ENCODE measurements around the gene ARID4B.
"Not testable (repeated sequence)": the region's sequence is repeated elsewhere in the genome, so short reads cannot be mapped to it uniquely, and the experiment has no call there.

Gene ARID4B

DNA sequence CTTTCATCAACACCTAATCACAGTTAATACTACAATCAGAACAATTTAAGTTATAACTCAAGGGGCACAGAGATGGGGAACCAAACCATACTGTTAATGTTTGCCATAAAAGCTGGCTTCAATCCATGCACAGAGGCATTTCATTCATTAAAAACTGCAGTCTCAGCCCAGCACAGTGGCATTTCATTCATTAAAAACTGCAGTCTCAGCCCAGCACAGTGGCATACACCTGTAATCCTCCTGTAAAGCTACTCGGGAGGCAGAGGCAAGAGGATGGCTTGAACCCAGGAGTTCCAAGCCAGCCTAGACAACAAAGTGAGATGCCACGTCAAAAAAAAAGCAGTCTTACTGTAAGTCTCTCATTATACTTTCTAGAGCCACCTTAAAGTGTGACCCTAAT is 29.2 kb downstream of the ARID4B start:
- no peak for DNase-seq (ENCODE audit: low spot score)

DNA sequence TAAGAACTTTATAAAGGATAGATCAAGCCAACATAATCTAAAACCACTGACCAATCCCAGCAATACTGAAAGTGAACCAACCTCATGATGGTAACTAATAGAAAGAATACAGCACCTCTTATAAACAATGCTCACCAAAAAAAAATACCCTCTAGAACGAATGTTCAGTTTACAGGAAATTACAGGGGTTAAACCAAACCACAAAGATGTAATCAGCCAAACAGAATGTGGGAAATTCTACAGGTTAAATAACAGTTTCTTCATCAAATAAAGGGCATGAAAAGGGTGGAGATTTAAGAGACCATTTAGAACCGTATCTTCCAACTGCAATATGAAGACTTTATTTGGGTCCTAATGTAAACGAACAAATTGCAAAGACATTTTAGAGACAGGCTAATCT is 30.4 kb downstream of the ARID4B start:
- no peak for DNase-seq (ENCODE audit: low spot score)

DNA sequence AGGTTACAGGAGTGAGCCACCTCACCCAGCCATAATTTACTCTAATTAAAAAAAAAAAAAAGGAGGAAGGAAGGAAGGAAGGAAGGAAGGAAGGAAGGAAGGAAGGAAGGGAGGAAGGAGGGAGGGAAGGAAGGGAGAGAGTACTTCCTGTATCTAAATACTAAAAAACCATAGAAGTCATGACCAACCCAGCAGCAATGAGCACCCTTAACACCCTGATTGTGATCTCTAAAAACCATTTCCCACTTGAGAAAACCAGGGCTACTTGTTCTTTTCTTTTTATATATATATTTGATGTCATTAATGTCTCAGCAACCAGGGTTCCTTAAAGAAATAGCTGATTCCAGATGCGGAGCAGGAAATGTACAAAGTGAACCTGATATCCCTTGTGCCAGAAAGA is 31.2 kb downstream of the ARID4B start:
- no peak for DNase-seq (ENCODE audit: low spot score)

DNA sequence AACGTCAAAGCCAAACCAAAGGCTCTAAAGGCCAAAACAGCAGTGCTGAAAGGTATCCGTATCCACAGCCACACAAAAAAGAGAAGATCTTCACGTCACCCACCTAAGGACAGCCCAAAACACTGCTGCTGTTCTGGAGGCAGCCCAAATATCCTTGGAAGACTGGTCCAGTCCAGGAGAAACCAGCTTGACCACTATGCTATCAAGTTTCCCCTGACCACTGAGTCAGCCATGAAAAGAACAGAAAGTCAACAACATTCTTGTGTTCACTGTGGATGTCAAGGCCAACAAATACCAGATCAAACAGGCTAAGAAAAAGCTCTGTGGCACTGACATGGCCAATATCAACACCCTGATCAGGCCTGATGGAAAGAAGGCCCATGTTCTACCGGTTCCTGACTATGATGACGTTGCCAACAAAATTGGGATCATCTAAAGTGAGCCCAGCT is 32.1 kb downstream of the ARID4B start:
- no peak for DNase-seq (ENCODE audit: low spot score)

DNA sequence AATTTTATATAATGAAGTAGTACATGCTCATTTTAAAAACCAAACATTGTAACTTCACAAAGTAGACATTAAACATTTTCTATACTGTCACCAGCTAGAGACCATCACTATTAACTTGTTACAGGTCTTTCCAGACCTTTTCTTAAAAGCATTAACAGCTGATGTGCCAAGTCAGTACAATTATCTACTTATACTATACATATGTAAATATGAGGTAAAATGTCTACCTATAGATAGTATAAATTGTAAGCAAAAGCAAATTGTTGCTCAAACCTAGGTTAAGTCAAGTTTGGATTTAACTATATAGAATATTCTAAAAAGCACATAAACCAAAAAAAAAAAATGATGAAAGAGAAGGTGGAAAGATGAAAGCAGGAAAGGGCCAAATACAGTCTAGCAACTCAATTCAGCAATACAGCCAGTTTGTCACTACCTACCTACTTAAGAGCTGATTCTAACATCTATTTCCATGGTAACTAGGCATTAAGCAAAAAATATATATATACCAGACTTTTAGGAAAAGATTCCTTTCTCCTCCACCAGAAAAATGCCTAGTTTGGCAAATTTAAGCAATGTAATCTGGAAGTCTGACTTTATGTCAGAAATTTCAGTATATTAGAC is 34.5 kb downstream of the ARID4B start:
- DNase-seq (ENCODE audit: low spot score): no peak

DNA sequence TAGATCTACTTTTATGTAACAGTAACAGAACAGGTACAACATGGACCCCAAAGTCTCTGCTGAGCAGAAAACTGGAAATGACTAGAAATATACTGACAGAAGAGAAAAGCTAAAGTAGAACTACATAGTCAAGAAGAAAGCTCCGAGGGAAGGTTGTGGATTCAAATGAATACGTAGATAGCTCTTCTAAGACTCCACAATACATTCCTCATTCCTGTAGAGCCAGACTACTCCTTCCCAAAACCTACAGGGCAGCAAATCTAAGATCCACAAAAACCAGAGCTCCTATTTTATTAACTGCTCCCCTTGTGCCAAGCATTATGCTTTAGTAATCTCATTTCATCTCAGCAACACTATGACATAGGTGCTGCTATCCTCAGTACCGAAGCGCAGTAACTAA is 35.2 kb downstream of the ARID4B start:
- no peak for DNase-seq (ENCODE audit: low spot score)

DNA sequence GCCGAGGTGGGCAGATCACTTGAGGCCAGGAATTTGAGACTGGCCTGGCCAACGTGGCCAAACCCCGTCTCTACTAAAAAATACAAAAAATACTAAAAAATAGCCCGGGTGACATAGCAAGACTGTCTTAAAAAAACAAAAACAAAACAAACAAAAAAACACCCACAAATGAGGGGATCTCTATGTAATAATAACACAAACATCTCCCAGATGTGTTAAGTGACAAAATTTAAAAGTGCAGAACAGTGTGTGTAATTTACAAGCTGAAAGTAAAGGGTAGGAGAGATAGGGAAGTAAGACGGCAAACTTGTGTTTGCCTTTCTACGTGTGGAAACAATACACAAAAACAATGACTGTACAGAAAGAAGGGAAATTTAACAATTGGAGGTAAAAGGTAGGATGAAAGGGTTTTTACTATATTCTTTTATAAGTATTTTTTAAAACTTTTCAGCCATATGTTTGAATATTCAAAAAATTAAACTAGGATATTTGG is 36.3 kb downstream of the ARID4B start:
- DNase-seq (ENCODE audit: low spot score): no peak

DNA sequence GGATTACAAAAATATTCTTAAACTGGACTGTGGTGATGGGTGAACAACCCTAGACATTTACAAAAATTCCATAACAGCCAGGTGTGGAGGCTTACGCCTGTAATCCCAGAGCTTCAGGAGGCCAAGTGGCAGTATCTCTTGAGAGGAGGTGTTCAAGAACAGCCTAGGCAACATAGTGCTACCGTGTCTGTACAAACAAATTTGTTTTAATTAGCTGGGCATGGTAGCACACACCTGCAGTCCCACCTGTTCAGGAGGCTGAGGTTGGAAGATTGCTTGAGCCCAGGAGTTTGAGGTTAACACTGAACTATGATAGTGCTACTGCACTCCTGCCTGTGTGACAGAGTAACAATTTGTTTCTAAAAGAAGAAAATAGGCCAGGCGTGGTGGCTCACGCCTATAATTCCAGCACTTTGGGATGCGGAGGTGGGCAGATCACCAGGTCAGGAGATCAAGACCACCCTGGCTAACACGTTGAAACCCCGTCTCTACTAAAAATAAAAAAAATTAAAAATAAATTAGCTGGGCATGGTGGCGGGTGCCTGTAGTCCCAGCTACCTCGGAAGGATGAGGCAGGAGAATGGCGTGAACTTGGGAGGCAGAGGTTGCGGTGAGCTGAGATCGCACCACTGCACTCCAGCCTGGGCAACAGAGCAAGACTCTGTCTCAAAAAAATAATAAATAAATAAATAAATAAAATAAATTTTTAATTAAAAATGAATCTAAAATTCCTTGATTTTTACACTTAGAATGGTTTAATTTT is 37.1 kb downstream of the ARID4B start:
- DNase-seq (ENCODE audit: low spot score): no peak

DNA sequence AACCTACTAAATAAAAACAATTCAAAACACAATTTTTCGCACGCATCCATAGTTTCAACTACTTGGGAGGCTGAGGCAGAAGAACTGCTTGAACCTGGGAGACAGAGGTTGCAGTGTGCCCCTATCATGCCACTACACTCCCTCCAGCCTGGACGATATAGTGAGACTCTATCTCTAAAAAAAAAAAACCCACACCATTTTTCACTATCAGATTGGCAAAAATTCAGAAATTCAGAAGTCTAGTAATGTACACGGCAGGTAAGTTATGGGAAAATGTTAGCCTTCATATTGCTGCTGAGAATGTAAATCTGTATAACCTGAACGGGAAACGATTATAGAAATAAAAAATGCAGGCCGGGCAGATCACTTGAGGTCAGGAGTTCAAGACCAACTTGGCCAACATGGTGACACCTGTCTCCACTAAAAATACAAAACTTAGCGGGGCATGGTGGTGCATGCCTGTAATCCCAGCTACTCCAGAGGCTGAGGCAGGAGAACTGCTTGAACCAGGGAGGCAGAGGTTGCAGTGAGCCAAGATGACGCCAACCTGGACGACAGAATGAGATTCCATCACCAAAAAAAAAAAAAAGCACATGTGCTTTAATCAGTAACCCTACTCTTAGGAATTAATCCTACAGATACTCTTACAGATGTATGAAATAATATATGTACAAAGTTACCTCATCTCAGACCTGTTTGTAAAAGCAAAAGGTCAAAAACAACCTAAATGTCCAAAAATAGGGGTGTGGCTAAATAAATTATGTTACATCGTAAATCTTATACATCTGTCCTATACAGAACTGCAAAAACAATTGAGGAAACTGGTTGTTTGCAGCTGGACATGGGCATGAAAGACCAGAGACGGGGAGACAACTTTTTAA is 37.9 kb downstream of the ARID4B start:
- DNase-seq (ENCODE audit: low spot score): no peak

DNA sequence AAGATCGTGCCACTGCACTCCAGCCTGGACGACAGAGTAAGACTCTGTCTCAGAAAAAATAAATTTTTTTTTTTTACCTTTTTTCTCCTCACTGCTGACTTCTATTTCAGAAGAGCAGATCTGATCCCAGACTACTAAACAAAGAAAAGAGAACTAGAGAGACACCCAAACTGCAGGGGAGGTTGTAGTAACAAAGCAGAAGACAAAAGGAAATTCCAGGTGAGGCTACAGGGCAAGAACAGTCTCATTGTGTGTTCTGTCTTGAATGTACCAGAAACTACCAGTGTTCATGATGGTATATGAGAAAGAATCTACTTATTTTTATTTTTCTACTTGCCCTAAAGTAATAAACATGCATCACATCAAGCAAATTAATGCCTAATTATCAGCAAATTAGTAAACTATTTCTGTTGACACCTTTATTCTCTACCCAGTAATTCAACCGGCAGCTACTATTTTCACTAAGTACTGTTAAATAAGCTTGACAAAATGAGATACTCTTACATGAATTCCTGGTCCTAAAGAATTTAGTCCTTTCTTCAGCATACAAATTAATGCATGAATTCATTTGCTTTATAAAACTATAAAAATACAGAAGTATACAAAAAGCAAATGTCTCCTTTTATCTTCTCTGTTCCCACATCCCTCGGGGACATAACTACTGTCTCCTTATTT is 40.6 kb downstream of the ARID4B start:
- no peak for DNase-seq (ENCODE audit: low spot score)

DNA sequence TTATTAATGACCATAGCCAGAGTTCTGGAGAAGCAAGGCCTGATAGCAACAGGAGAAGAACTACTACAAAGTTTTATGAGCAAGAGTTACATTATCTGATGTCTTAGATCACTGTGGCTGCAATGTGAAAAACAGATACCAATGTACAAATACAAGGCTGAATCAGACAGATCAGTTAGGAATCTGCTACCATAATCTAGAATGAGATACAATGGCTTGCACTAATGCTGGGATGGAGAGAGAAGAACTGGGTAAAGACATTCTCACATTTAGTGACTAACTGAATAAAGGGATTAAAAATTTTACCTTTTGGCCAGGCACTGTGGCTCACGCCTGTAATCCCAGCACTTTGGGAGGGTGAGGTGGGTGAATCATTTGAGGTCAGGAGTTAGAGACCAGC is 41.3 kb downstream of the ARID4B start:
- no peak for DNase-seq (ENCODE audit: low spot score)

DNA sequence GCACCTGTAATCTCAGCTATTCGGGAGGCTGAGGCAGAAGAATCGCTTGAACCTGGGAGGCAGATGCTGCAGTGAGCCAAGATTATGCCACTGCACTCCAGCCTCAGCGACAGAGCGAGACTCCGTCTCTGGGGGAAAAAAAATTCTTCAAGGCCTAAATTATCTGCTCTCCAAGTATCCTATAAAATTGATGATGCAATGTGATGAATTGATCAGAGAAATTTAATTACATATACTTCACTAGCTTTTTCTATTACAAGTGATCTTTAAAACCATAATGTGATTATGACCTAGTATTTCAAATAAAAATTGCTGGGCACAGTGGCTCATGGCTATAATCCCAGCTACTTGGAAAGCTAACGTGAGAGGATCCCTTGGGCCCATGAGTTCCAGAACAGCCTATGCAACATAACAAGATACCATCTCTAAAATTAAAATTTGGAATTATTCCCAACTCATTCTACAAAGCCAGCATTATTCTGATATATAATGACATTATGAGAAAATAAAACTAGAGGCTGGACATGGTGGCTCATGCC is 43.7 kb downstream of the ARID4B start:
- no peak for DNase-seq (ENCODE audit: low spot score)

DNA sequence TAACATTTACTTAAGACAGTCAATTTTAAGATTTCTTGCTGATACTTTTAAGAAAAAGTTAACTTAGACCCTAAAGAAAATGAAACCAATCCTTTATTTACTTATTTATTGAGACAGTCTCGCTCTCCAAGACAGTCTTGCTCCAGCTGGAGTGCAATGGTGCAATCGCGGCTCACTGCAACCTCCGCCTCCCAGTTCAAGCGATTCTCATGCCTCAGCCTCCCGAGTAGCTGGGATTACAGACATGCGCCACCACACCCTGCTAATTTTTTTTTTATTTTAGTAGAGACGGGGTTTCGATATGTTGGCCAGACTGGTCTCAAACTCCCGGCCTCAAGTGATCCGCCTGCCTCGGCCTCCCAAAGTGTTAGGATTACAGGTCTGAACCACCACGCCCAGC is 44.3 kb downstream of the ARID4B start:
- DNase-seq (ENCODE audit: low spot score): not testable (repeated sequence)

DNA sequence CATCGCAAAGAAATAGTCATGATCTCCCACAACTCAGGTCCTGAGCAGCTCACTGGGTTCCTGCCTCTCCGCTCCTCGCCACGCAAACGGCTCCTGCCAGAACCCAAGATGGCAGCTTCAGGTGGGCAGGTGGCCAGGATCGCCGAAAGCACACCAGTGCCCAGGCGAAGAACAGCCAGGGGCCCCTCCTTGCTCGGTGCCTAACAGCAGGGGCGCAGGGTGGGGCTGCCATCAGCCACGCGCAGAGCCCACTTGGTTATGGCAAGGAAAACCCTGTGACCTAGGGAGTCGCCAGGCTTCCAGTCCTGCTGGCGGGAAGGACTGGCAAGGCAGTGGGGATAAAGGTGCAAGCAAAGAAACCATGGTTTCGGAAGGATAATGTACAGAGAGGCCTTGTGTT is 47.5 kb downstream of the ARID4B start:
- no peak for DNase-seq (ENCODE audit: low spot score)

DNA sequence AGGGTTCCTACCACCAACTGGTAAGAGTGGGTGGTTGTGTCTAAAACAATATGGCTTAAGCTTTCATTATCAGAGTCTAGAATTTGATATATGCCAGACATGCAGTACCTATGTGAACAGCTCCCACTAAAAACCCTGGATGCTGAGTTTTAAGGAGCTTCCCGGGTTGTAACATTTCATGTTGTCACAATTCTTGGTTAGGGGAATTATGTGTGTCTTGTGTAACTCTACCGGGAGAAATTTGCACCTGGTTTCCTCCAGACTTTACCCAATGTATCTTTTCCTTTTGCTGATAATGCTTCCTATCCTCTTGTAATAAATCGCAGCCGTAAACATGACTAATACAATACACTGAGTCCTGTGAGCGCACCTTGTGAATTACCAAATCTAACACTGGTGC is 48.3 kb downstream of the ARID4B start:
- no peak for DNase-seq (ENCODE audit: low spot score)

DNA sequence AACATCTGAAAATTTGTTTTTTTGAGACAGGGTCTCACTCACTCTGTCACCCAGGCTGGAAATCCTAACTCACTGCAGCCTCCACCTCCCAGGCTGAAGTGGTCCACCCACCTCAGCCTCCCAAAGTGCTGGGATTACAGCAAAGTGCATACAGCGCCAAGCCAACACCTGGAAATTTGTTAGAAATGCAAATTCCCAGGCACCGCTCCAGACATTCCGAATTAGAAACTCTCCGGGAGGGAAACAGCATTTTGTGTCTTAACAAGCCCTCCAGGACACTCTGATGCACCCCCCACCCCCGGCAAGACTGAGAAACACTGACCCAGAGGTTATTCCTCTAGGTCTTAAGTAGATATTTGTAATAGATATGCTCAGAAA is 49.1 kb downstream of the ARID4B start:
- no peak for DNase-seq (ENCODE audit: low spot score)

DNA sequence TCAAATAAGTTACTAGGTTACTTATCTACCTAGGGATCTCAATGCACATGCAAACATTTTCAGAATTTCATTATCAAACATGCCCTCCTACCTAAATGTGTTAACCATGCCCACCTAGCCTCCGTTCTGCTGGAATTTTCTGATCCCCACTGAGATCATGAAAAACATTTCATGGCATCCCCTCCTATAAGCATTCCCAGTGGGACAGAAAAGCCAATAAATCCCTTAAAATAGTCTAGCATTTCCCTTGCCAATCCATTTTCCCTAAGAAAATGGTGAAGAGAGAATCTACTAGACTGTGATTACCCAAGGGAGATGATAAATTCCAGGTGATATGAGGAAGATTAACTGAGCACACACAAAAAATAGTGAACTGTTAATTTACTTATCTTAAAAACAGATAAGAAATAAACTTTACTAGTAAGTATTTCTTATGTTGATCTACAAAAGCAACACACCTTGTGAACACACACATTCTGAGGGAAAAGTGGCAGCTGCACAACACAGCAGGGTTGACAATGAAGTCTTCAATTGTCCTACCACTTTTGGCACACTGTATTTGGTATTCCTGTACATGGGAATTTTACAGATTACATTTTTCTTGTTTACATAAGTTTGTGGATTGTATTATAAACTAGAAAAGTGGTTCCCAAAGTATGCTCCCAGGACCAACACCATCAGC is 49.6 kb downstream of the ARID4B start:
- no peak for DNase-seq (ENCODE audit: low spot score)

DNA sequence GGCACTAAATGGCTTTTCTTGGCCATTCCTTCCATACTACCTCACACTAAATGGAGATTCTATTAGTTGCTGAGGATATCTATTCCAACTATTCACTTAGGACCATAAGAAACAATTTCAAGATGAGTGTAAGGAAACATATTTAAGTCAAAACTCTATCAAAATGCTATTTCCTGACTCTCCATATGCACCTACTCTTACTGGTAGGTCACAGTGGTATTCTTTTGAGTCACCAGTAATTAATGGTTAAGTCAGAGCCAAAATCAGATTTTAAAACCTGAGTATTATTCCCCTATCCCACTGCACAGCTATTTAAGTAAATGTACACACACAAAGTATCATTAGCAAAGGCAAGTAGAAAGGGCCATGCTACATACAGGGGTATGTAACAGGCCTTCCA is 50.3 kb downstream of the ARID4B start:
- no peak for DNase-seq (ENCODE audit: low spot score)

DNA sequence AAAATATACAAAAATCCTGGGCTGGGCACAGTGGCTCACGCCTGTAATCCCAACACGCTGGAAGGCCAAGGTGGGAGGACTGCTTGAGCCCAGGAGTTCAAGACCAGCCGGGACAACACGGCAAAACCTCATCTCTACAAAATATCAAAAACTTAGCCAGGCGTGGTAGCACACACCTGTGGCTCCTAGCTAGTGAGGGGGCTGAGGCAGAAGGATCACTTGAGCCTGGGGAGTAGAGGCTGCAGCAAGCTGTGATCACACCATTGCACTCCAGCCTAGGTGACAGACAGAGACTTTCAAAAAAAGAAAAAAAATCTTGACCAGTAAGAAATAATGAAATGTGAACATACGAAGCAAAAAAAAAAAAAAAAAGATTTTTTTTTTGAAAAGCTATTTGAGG is 52.1 kb downstream of the ARID4B start:
- no peak for DNase-seq (ENCODE audit: low spot score)

DNA sequence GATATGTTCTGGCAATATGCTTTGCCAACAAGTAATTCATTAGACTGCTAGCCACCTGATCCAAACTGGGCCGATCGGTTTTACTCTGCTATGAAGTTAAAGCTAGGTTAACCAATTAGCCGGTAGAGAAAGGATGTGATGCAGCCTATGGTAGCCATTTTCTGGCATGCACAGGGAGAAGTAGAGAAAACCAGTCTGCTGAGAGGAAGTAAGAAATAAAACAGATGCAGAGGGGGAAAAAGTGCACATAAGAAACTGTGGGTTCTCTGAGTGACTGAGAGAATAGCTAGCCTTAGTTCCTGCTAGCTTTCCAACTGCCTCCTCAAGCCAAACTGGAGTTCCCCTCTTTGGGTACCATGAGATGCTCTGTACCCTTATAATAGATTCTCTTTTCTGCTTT is 52.8 kb downstream of the ARID4B start:
- DNase-seq (ENCODE audit: low spot score): peak; percentile 40

DNA sequence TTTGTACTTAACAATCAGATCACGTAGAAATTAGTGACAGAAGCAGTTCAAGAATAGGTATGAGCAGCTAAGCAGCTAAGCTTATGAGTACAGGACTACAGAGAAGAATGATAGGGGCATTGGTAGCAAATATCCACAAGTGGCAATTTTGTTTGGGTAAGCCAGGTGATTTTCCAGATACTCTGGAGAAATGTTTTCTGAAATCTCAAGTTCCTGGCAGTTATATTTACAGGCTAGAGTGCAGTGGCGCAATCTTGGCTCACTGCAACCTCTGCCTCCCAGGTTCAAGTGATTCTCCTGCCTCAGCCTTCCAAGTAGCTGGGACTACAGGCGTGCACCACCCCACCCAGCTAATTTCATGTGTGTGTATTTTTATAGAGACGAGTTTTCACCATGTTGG is 55.1 kb downstream of the ARID4B start:
- no peak for DNase-seq (ENCODE audit: low spot score)

Measured in germinal center (tissue), 1 donor.